ENCODE data around the gene C1orf53.

C1orf53 gene

GRCh38 chr1:197954718-197955418, 52.4 kb downstream of the C1orf53 start:
- DNase-seq = no peak
- TF ChIP-seq CTCF (IDR thresholded peaks at IDR 0.05; ENCODE audit: low read depth, low read length, missing control alignments) = no peak
- no peaks in the 10 kb centered on the region for H3K36me3 ChIP-seq (replicated peaks)
- no peak overlapping the region for H3K4me3 ChIP-seq (ENCODE audit: low read depth, low read length)
- H3K27ac ChIP-seq = no peak overlapping the region
- in situ Hi-C loops (cut with HindIII; ENCODE audit: low pct_ligation_motif_present, low sequenced_read_pairs) = no loop called here
- no peaks in the 10 kb centered on the region for H3K27me3 ChIP-seq (replicated peaks)

GRCh38 chr1:197955486-197956394, 53.3 kb downstream of the C1orf53 start:
- H3K4me3 ChIP-seq (ENCODE audit: low read depth, low read length) = no peak overlapping the region
- no peaks in the 10 kb centered on the region for H3K36me3 ChIP-seq (replicated peaks)
- DNase-seq = no peak
- no peaks in the 10 kb centered on the region for H3K27me3 ChIP-seq (replicated peaks)
- in situ Hi-C loops (cut with HindIII; ENCODE audit: low pct_ligation_motif_present, low sequenced_read_pairs) = no loop called here
- TF ChIP-seq CTCF (IDR thresholded peaks at IDR 0.05; ENCODE audit: low read depth, low read length, missing control alignments) = no peak
- no peak overlapping the region for H3K27ac ChIP-seq

Measured in brain microvascular endothelial cell (primary cell).